Jurkat, Clone E6-1 (cell line): ENCODE measurements around the gene PSAPL1.

ENCODE experiments used
- DNase-seq: peaks from one replicate; pipeline ENCODE4 v3.0.0-alpha.2; 2011; ENCODE audit warnings: low read depth, low spot score
- H3K4me3 ChIP-seq: 2 replicates; pipeline ENCODE4 v1.5.1; 2011; ENCODE audit warnings: mild to moderate bottlenecking, low read length, control low read depth, moderate library complexity

Gene PSAPL1

DNA sequence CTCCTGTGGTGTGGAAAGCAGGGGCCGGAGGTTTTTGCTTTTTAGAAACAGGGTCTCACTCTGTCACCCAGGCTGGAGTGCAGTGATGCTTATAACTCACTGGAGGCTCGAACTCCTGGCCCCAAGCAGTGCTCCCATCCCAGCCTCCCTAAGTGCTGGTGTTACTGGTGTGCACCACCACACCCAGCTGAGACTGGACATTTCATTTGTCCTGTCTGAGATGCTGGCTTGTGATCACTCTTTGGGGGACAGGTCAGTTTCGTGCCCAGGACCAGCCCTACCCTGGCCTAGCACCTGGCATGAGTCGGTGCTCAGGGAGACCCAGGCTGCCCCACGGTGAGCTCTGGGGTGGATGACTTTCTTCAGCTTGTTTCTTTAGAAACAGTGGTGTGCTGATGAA lies 11.3 kb downstream of the PSAPL1 start:
- DNase-seq: no peak
- no peak overlapping the region for H3K4me3 ChIP-seq

- DNase-seq: no peak
- no peak overlapping the region for H3K4me3 ChIP-seq
These were observed 11.9 kb downstream of the PSAPL1 start for GRCh38 chr4:7422898-7423180.

DNA sequence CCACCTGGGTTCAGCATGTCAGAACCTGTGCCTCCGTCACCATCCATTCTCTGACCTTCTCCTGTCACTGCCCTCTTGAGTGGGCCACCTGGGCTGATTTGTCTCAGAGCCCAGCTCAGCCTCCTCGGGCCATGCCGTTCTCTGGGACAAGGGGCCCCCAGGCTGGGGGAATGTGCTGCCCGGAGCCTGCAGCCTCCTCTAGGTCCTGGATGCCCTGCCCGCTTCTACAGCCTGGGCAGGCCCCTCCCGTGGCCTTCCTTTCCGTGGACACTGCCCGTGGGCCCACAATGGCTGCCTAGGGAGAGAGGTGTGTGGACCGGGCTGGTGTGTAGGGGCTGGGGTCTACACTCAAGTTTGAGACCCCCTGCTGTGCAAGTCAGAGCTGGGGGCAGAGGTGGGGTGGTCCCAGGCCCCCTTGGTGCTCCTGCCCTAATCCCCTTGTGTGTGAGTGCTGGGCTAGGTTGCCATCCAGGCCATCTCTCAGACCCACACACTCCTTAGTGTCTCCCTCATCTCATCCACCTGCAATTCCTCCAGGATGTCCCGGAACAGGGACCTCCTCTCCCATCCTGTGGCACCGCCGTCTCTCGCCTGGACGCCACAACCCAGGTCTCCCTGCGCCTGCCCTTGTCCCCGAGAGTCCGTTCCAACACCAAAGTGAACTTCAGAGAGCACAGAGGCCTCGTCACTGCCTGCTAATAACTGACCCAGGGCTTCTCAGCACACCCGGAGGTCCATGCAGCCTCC lies 12.4 kb downstream of the PSAPL1 start:
- H3K4me3 ChIP-seq: no peak overlapping the region
- DNase-seq: no peak

GRCh38 chr4:7421356-7422150 lies 13.2 kb downstream of the PSAPL1 start:
- H3K4me3 ChIP-seq: no peak overlapping the region
- DNase-seq: no peak

GRCh38 chr4:7420661-7421040 lies 14.1 kb downstream of the PSAPL1 start:
- no peak for DNase-seq
- H3K4me3 ChIP-seq: no peak overlapping the region

DNA sequence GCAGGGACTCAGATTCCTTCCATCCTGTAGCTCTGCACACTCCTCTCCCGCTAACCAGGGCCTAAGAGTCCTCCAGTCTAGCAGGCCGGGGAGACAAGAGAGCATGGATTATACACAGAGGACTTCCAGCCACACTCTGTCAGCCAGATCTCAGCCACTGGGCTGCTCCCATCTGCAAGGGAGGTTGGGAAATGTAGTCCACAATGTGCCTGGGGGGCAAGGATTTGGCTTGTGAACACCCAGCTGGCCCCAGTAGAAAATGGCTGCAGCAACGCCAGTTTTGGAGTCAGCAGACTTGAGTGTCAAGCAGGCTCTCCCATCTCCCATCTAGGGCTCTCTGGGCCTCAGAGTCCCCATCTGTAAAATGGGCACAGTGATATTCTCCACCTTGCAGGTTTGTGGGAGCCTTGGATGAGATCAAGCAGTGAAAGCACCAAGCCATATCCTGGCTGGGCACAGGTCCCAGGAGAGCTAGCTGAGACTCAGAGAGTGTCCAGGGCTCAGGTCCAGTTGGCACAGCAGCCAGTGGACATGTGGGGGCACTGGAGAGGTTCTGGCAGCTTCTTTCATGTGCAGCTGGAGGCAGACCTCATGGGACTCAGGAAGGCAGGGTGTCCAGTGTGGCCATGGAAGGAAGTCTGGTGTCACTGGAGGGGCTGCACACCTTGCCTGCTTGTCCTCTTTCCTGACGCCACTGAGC lies 14.6 kb downstream of the PSAPL1 start:
- DNase-seq: no peak
- no peak overlapping the region for H3K4me3 ChIP-seq

- no peak overlapping the region for H3K4me3 ChIP-seq
- no peak for DNase-seq
These were observed 16.4 kb downstream of the PSAPL1 start for GRCh38 chr4:7418131-7418943.

DNA sequence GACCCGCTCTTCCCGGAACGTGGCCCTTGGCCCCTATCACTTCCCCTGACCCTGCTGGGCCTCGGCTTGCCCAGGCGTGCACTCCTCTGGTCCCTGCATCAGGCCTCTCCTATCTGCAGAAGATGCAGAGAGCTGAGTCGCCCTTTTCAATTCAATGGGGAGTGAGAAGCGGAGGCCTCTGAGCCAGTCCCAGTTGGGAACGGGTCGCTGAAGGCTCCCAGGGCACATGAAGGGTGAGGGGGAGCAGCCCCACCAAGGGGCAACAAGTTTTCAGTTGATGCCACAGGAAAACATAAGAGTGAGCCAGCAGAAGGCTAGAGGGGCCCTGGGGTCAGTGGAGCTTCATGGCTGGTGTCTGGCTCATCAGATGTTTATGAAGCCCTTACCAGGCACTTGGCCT lies 17.1 kb downstream of the PSAPL1 start:
- no peak overlapping the region for H3K4me3 ChIP-seq
- DNase-seq: no peak

DNA sequence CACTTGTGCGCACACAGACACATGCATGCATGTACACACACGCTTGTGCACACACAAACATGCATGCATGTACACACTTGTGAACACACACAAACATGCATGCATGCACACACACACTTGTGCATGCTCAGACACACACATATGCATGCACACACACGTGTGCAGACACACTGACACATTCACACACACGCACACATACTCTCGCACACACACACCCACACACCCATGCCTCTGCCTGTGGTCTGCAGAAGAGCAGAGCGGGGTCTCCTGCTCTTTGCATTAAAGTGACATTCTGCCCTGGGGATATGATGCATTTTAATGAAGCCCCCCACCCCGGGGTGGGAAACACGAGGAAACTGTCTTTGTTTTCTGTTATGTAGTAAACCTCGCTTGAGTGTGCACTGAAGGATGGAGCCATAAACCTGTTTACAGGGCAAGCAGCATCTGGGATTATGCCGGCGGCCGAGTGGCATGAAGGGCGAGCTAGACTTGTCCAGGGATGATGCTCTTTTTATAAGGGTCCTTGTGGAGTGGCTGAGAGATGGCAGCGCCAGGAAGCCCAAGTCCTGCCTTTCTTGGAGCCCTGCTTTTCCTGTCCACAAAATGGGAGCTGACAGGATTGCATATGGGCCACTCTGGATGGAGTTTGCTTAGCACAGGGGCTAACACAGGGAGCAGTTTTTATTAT lies 17.8 kb downstream of the PSAPL1 start:
- DNase-seq: no peak
- H3K4me3 ChIP-seq: no peak overlapping the region

GRCh38 chr4:7415927-7416686 lies 18.6 kb downstream of the PSAPL1 start:
- H3K4me3 ChIP-seq: no peak overlapping the region
- DNase-seq: no peak

DNA sequence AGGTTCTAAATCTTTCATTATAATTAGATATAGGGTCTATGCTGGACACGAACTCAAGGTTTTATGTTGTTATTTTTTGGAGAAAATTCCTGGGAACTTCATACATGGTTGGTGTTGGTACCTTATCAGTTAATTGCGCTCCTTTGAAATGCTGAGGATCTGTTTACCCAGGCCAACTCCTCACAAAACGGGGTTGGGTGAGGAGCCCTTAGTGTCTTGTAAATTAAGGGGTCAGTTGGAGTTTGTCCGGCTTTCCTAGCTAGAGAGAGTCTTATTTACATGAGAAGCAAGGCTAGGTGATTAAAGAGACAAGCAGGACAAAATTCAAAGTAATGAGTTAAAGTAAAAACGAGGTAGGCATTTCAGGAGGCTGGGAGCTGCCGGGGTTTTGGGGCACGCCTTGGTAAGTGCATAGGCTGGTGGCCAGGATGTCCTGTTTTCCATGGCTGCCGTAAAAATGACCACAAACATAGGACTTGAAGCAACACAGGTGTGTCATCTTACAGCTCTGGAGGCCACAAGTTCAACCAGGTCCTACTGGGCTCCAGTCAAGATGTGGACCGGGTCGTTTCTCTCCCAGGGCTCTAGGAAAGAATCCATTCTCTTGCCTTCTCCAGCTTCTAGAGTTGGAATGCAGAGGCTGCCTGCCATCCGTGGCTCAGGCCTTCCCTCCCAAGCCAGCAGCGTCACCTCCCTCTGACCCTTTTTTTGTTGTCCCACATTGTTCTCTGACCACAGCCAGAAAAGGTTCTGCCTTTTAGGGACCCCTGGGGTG lies 19.8 kb downstream of the PSAPL1 start:
- DNase-seq: no peak
- H3K4me3 ChIP-seq: no peak overlapping the region

DNA sequence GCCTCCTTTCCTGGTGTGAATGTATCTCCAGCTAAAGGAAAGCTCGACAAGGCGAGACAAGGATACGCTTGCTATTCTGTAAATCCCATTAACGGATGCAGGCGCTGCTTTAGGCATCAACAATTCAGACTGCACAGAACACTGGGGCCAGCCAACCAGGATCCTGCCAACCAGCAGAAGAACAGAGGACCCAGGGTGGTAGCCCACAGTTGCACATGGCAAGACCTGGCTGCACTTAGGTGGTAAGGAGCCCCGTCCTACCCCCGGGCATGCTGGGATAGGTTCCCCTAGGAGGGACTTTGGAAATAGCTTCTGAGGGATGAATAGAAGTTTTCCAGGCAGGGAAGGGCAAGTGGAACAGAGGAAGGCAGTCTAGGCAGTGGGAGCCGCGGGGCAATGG lies 20.7 kb downstream of the PSAPL1 start:
- H3K4me3 ChIP-seq: no peak overlapping the region
- no peak for DNase-seq

- no peak overlapping the region for H3K4me3 ChIP-seq
- no peak for DNase-seq
These were observed 22.2 kb downstream of the PSAPL1 start for GRCh38 chr4:7412554-7412912.

- no peak for DNase-seq
These were observed 22.7 kb downstream of the PSAPL1 start for GRCh38 chr4:7411896-7412553.

GRCh38 chr4:7411491-7411890 lies 23.2 kb downstream of the PSAPL1 start:
- H3K4me3 ChIP-seq: no peak overlapping the region
- DNase-seq: no peak

More at GRCh38 chr4:7411896-7412553, 22.7 kb downstream of the PSAPL1 start:
- no peak overlapping the region for H3K4me3 ChIP-seq

DNA sequence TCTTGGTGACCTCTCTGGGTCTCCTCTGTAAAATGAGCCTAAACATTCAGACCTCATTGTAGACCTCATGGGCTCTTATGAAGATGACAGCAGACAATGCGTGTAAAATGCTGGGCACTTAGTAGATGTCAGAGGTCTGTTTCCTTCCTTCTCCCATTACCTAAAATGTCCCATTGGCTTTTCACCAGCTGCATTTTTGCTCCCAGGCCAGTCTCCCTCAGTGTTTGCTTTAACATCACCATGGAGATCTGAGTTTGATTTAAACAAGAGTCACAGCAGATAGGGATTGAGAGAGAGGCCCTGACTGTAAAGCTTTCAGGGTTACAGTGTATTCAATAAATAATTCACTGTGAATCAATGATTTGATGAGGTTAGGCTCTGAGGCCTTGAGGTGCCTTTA lies 24.3 kb downstream of the PSAPL1 start:
- DNase-seq: no peak
- no peak overlapping the region for H3K4me3 ChIP-seq

GRCh38 chr4:7408166-7408565 lies 26.6 kb downstream of the PSAPL1 start:
- DNase-seq: no peak
- no peak overlapping the region for H3K4me3 ChIP-seq
